Panc1 (cell line): ENCODE data around the gene NOS2. TPM values are rescaled to one million over a fixed set of nuclear protein-coding genes. Genes with fewer than 3 reads are reported as not detected.
"Not testable (repeated sequence)": the region's sequence is repeated elsewhere in the genome, so short reads cannot be mapped to it uniquely, and the experiment has no call there.

ENCODE experiments used
- ATAC-seq: fragments of 200-7000 bp; cut with Tn5 transposase; 2 replicates; pipeline ENCODE4 v1.9.1; 2020; ENCODE audit warnings: mild to moderate bottlenecking, moderate library complexity
- BruUV-seq: library from RNA; stranded (reverse); fragments of 400-500 nt; replicated peaks from 2 replicates; lab custom pipeline; 2021; lab: Mats Ljungman, UMichigan
- CTCF ChIA-PET: fragments of 300-600 bp; sonication (Branson Sonifier 250); formaldehyde crosslinking; loops from one replicate; lab custom pipeline; 2022; ENCODE audit warnings: antibody characterized with exemption; lab: Charles Lee
- POLR2A ChIA-PET: fragments of 300-600 bp; sonication (Branson Sonifier 250); formaldehyde crosslinking; loops from one replicate; lab custom pipeline; 2022; ENCODE audit warnings: antibody characterized with exemption; lab: Charles Lee
- DNase-seq: peaks from one replicate; pipeline ENCODE4 v3.0.0-alpha.2; 2010; ENCODE audit warnings: low read depth, low spot score
- H3K27ac ChIP-seq: 2 replicates; pipeline ENCODE4 v1.5.1; 2011; ENCODE audit warnings: mild to moderate bottlenecking, low read length, inconsistent platforms
- H3K27me3 ChIP-seq: fragments of 200-500 bp; sonication (Bioruptor generic); 2 replicates; pipeline ENCODE4 v1.6.0; 2014; ENCODE audit warnings: low read length, inconsistent platforms; ENCODE audit not compliant: control insufficient read depth, insufficient read depth
- H3K36me3 ChIP-seq: fragments of 200-500 bp; sonication (Bioruptor generic); 2 replicates; pipeline ENCODE4 v1.5.1; 2014; ENCODE audit warnings: inconsistent platforms, mild to moderate bottlenecking, low read length, moderate library complexity; ENCODE audit not compliant: control insufficient read depth, insufficient read depth
- H3K4me1 ChIP-seq: 2 replicates; pipeline ENCODE4 v1.5.1; 2011; ENCODE audit warnings: inconsistent platforms, mild to moderate bottlenecking, low read length, moderate library complexity; ENCODE audit not compliant: control insufficient read depth, insufficient read depth
- H3K4me3 ChIP-seq, 2 experiments: 2 replicates each; pipeline ENCODE4 v1.5.1; 2011 to 2012; ENCODE audit warnings: low read depth in 2 of 2, low read length in 2 of 2, mild to moderate bottlenecking in 2 of 2, inconsistent platforms in 1 of 2, moderate library complexity in 1 of 2
- H3K9me3 ChIP-seq: fragments of 200-500 bp; sonication (Bioruptor generic); 2 replicates; pipeline ENCODE4 v1.5.1; 2014; ENCODE audit warnings: low read depth, mild to moderate bottlenecking, inconsistent platforms, low read length, moderate library complexity; ENCODE audit not compliant: control insufficient read depth, insufficient read depth
- CTCF ChIP-seq: fragments of 450-650 bp; IDR thresholded peaks from 2 replicates; pipeline ENCODE4 v1.5.1; 2017; ENCODE audit warnings: mild to moderate bottlenecking
- POLR2AphosphoS5 ChIP-seq: IDR thresholded peaks from 2 replicates; pipeline ENCODE4 v1.6.1; 2012; ENCODE audit warnings: mild to moderate bottlenecking, low read depth, low read length, moderate library complexity
- REST ChIP-seq, 2 experiments: IDR thresholded peaks; 2 replicates each; pipeline ENCODE4 v1.6.1; 2011 to 2012; ENCODE audit warnings: low read depth in 2 of 2, control low read depth in 1 of 2, low read length in 1 of 2, mild to moderate bottlenecking in 1 of 2, moderate library complexity in 1 of 2; ENCODE audit not compliant: insufficient read depth in 1 of 2
- SIN3A ChIP-seq: IDR thresholded peaks from 2 replicates; pipeline ENCODE4 v1.6.1; 2012; ENCODE audit warnings: low read depth, mild to moderate bottlenecking, low read length, moderate library complexity, borderline replicate concordance; ENCODE audit not compliant: insufficient read depth
- TCF7L2 ChIP-seq: IDR thresholded peaks from 2 replicates; pipeline ENCODE4 v1.6.1; 2011; ENCODE audit warnings: mild to moderate bottlenecking, low read depth, low read length, inconsistent platforms
- in situ Hi-C: cut with HindIII; loops from 2 replicates; pipeline ENCODE4 v1.10.0; 2016; ENCODE audit warnings: low sequenced_read_pairs, low pct_unique_long_range_greater_than_20kb
- intact Hi-C: fragments of 100-400 bp; cut with micrococcal nuclease; formaldehyde crosslinking; loops from one replicate; pipeline ENCODE4 v1.10.0; 2022; ENCODE audit not compliant: unreplicated experiment
- total RNA-seq: library from RNA; stranded (reverse); gene quantifications from one replicate; pipeline ENCODE4 v1.2.1, GENCODE V29; 2021; ENCODE audit not compliant: unreplicated experiment

NOS2 gene
- total RNA-seq, 1 experiment from 2014 or later, result 0.08 TPM

GRCh38 chr17:27746881-27747280 lies 53.4 kb downstream of the NOS2 start:
- Histone ChIP-seq H3K9me3 (no peaks in the 10 kb centered on the region), H3K36me3 (no peaks in the 10 kb centered on the region), H3K4me3 (no peak overlapping the region), H3K27ac (no peak overlapping the region), H3K4me1 (no peaks in the 10 kb centered on the region), H3K27me3 (no peaks in the 10 kb centered on the region)
- CTCF ChIA-PET, result no interaction called here
- in situ Hi-C loops (no loop called here), intact Hi-C loops (no loop called here)
- no peak for DNase-seq
- BruUV-seq, result no TSS peak
- TF ChIP-seq SIN3A, result no peak
- no peak for TF ChIP-seq CTCF
- TF ChIP-seq TCF7L2, result no peak
- TF ChIP-seq REST (IDR thresholded peaks at IDR 0.05; ENCODE audit: insufficient read depth in 1 of 2, low read depth in 2 of 2, low read length in 1 of 2), result no peak
- TF ChIP-seq POLR2AphosphoS5, result no peak
- no peak for ATAC-seq
- POLR2A ChIA-PET, result no interaction called here

GRCh38 chr17:27746320-27746719 lies 54.0 kb downstream of the NOS2 start:
- intact Hi-C loops, BruUV-seq, H3K27ac ChIP-seq, DNase-seq, H3K27me3 ChIP-seq, H3K36me3 ChIP-seq, CTCF ChIA-PET, in situ Hi-C loops, H3K4me1 ChIP-seq, H3K9me3 ChIP-seq, H3K4me3 ChIP-seq, POLR2A ChIA-PET, ATAC-seq: not testable (repeated sequence)

GRCh38 chr17:27745207-27745830 lies 55.0 kb downstream of the NOS2 start:
- H3K27ac ChIP-seq, ATAC-seq, CTCF ChIA-PET, BruUV-seq, intact Hi-C loops, H3K4me3 ChIP-seq, DNase-seq, H3K36me3 ChIP-seq, H3K9me3 ChIP-seq, in situ Hi-C loops, H3K4me1 ChIP-seq, H3K27me3 ChIP-seq, POLR2A ChIA-PET: not testable (repeated sequence)
